ENCODE results near the gene ZMIZ1.

- TF ChIP-seq CTCF (conservative IDR thresholded peaks at IDR 0.05; ENCODE audit: low read length) (no peak), EZH2phosphoT487 (IDR thresholded peaks at IDR 0.05; ENCODE audit: borderline replicate concordance) (no peak)
These were observed 17.7 kb upstream of the ZMIZ1 start for GRCh38 chr10:79050896-79051555.

All from Loucy (cell line).